Psoas muscle (tissue), 8 donors: ENCODE results near the gene CAPZA2. TPM values are rescaled to one million over a fixed set of nuclear protein-coding genes. Genes with fewer than 3 reads are reported as not detected.

Experiments
- ATAC-seq, 4 donors: fragments of 200-7000 bp; cut with Tn5 transposase; one replicate each; pipeline ENCODE4 v1.9.1; 2020; ENCODE audit warnings: moderate library complexity in 3 of 4, mild to moderate bottlenecking in 2 of 4
- DNase-seq, 2 donors: peaks; one replicate each; pipeline ENCODE4 v3.0.0-alpha.2; 2020
- H3K27ac ChIP-seq: fragments of 200-600 bp; one replicate; pipeline ENCODE4 v1.8.0; 2022
- H3K27me3 ChIP-seq, 3 donors: fragments of 200-600 bp in 1 of 3; one replicate each; pipeline versions ENCODE4 v1.6.1 to v1.8.0; 2013 to 2022; ENCODE audit warnings: low read length in 2 of 3, mild to moderate bottlenecking in 2 of 3, moderate library complexity in 1 of 3; ENCODE audit not compliant: insufficient read depth in 3 of 3
- H3K36me3 ChIP-seq, 2 donors: fragments of 200-600 bp in 1 of 2; one replicate each; pipeline versions ENCODE4 v1.6.1 to v1.8.0; 2013 to 2022; ENCODE audit warnings: low read depth in 1 of 2, mild to moderate bottlenecking in 1 of 2, moderate library complexity in 1 of 2; ENCODE audit not compliant: insufficient read depth in 1 of 2
- H3K4me1 ChIP-seq: fragments of 200-600 bp; one replicate; pipeline ENCODE4 v1.8.0; 2022
- H3K4me3 ChIP-seq: fragments of 200-600 bp; one replicate; pipeline ENCODE4 v1.8.0; 2022; ENCODE audit warnings: mild to moderate bottlenecking
- H3K9me3 ChIP-seq: fragments of 200-600 bp; one replicate; pipeline ENCODE4 v1.8.0; 2022
- WGBS, 3 donors: extraction: QIAGEN DNeasy Blood & Tissue Kit; methylation state at CpG; one replicate each; pipeline versions ENCODE4 v1.1.6 to v1.1.7; 2013; 5-methylcytosine and 5-hydroxymethylcytosine counted together
- intact Hi-C, 2 donors: fragments of 100-400 bp; cut with DNase I; formaldehyde crosslinking; loops; one replicate each; pipeline versions ENCODE4 v1.11.0 to v1.14.2; 2022
- polyA plus RNA-seq, 3 donors: library from polyadenylated mRNA; stranded (reverse); fragments of 200-250 nt; gene quantifications; one replicate each; pipeline ENCODE4 v1.2.3, GENCODE V29; 2013
- total RNA-seq, 4 donors: library from RNA; stranded (reverse); fragmentation: NEBNext Ultra II Directional in 2 of 4; extraction: Animal tissue kit (Norgen Biotek cat#: 25700) in 2 of 4; gene quantifications; one replicate each; pipeline versions ENCODE4 v1.2.1 to v1.2.4, GENCODE V29; 2021 to 2023
- TF ChIP-seq, protein P1 (sequence below): fragments of 200-600 bp; IDR thresholded peaks from one replicate; pipeline ENCODE4 v1.8.0; 2022; ENCODE audit warnings: antibody characterized with exemption
- donor health status: healthy with polysubstance abuse.
- donor health status: DM: no; HTN: no; CAD: no; lungs with moderate emphysema.
- donor health status: Bipolar disorder and iron deficiency.
- donor health status: healthy.
- donor health status: DM: yes; HTN: yes; CAD: no.
- donor health status: DM: no; HTN: no; CAD: no.
- donor health status: DM: no; HTN: no; CAD: no.
- donor health status: DM: yes; HTN: yes; CAD: no.

The CAPZA2 gene
- total and polyA plus RNA-seq, 7 donors = 83.0 to 271 (median 152) TPM

DNA sequence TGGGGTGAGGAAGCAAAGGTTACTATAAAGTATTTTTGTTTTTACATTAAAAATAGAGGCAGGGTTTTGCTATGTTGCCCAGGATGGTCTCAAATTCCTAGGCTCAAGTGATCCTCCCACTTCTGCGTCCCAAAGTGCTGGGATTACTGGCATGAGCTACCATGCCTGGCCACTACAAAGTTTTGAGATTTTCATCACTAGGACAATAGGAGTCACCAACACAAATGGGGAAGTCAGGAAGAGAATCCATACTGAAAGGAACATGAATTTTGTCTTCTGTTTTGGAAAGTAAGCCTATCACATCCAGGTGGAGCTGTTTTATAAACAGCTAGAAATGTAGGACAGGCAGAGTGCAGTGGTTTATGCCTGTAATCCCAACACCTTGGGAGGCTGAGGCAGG, 20.0 kb upstream of the CAPZA2 start:
- Histone ChIP-seq H3K4me3 (no peak overlapping the region), H3K36me3 (no peaks in the 10 kb centered on the region), H3K9me3 (no peaks in the 10 kb centered on the region), H3K4me1 (no peaks in the 10 kb centered on the region), H3K27ac (no peak overlapping the region), H3K27me3 (no peaks in the 10 kb centered on the region)
- DNase-seq (no peak), ATAC-seq (no peak)
- 53 to 65% (median 58%) methylated on average over 1 of the region's 1 CpG for WGBS, 3 donors
- TF ChIP-seq, protein P1, sequence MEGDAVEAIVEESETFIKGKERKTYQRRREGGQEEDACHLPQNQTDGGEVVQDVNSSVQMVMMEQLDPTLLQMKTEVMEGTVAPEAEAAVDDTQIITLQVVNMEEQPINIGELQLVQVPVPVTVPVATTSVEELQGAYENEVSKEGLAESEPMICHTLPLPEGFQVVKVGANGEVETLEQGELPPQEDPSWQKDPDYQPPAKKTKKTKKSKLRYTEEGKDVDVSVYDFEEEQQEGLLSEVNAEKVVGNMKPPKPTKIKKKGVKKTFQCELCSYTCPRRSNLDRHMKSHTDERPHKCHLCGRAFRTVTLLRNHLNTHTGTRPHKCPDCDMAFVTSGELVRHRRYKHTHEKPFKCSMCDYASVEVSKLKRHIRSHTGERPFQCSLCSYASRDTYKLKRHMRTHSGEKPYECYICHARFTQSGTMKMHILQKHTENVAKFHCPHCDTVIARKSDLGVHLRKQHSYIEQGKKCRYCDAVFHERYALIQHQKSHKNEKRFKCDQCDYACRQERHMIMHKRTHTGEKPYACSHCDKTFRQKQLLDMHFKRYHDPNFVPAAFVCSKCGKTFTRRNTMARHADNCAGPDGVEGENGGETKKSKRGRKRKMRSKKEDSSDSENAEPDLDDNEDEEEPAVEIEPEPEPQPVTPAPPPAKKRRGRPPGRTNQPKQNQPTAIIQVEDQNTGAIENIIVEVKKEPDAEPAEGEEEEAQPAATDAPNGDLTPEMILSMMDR = no peak
- intact Hi-C loops = no loop called here

DNA sequence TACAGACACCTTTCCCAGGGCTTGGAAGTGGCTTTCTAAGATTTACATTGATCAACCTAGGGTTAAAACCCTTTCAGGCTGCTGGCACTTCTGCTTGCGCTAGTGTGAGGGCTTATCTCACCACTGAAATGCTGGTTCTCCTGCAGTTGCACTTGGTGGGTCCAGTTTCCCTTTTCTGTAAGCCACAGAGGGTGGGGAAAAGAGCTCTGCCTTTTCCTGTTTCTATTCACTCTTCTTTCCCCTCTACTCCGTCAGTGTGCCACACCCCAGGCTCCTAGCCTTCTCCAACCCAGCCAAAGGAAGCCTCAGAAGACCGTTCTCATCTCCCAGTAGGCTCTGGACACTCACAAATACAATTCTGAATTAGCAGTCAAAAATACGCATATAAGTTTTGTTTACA, 19.0 kb upstream of the CAPZA2 start:
- DNase-seq = no peak
- Histone ChIP-seq H3K4me3 (no peak overlapping the region), H3K4me1 (no peaks in the 10 kb centered on the region), H3K36me3 (no peaks in the 10 kb centered on the region), H3K27ac (no peak overlapping the region), H3K9me3 (no peaks in the 10 kb centered on the region), H3K27me3 (no peaks in the 10 kb centered on the region)
- intact Hi-C loops = no loop called here
- TF ChIP-seq, protein P1 = no peak
- WGBS, 3 donors = 61 to 79% (median 66%) methylated on average over 4 of the region's 4 CpGs
- no peak for ATAC-seq

DNA sequence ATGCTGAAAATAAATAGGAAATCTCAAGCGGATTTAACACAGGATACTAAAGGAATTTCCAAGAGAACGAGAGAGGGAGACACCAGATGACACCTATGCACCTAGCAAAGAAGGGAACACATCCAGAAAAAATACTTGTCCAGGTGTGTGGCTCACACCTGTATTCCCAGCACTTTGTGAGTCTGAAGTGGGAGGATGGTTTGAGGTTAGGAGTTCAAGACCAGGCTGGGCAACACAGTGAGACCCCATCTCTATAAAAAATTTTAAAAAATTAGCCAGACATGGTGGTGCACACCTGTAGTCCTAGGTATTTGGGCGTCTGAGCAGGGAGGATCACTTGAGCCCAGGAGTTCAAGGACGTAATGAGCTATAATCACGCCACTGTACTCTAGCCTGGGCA, 11.2 kb upstream of the CAPZA2 start:
- no peaks in the 10 kb centered on the region for H3K36me3 ChIP-seq
- no peaks in the 10 kb centered on the region for H3K9me3 ChIP-seq
- H3K27ac ChIP-seq = no peak overlapping the region
- 88 to 91% (median 90%) methylated on average over 5 of the region's 5 CpGs for whole genome bisulfite sequencing, 3 donors
- DNase-seq (no peak), ATAC-seq (no peak)
- no peak overlapping the region for H3K4me3 ChIP-seq
- no peaks in the 10 kb centered on the region for H3K4me1 ChIP-seq
- peaks cover 0 to 3% (median 0%) of the 10 kb centered on the region in 3 donors for H3K27me3 ChIP-seq
- TF ChIP-seq, protein P1 = no peak
- intact Hi-C loops = no loop called here

DNA sequence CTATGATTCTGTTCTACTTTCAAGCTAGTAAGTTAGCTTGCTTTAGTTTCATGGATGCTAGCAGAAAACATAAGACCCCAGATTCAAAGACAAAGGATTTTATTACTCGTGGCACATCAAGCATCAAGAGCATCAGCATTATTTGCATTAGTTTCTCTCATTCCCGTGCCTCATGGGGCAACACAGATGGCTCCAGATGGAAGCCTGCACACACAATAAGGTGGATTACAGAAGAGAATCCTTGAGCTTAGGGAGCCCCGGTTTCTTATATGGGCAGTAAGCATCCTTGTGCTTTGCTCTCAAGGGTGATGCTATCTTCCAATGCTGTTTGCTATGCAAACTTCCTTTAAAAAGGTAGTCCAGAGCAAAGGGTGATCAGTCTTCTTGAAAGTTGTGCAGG, 10.7 kb upstream of the CAPZA2 start:
- no peaks in the 10 kb centered on the region for H3K9me3 ChIP-seq
- H3K27me3 ChIP-seq = peaks cover 0 to 3% (median 0%) of the 10 kb centered on the region in 3 donors
- intact Hi-C loops = no loop called here

DNA sequence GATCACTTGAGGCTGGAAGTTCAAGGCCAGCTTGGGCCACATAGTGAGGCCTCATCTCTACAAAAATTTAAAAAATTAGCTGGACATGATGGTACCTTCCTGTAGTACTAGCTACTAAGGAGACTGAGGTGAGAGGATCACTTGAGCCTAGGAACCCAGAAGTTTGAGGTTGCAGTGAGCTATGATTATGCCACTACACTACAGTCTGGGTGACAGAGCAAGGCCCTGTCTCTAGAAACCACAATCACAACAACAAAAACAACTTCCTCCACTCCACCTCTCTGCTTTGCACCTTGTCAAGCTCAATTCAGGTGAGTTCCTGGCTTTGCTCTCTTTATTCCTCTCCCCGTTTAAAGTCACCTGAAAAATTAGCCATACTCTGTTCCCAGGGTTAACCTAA, 8.3 kb upstream of the CAPZA2 start:
- no peaks in the 10 kb centered on the region for H3K9me3 ChIP-seq
- intact Hi-C loops = no loop called here
- no peak for DNase-seq
- H3K4me3 ChIP-seq = no peak overlapping the region
- H3K36me3 ChIP-seq = no peaks in the 10 kb centered on the region
- WGBS, 3 donors = 90 to 100% (median 92%) methylated on average over 1 of the region's 1 CpG
- no peaks in the 10 kb centered on the region for H3K4me1 ChIP-seq
- TF ChIP-seq, protein P1 = no peak
- no peak overlapping the region for H3K27ac ChIP-seq
- no peaks in the 10 kb centered on the region for H3K27me3 ChIP-seq
- ATAC-seq = no peak

More for the DNA sequence above, 10.7 kb upstream of the CAPZA2 start:
- no peak overlapping the region for H3K27ac ChIP-seq
- no peaks in the 10 kb centered on the region for H3K4me1 ChIP-seq
- no peaks in the 10 kb centered on the region for H3K36me3 ChIP-seq
- DNase-seq (no peak), ATAC-seq (no peak)
- WGBS, 3 donors = 53 to 59% (median 58%) methylated on average over 3 of the region's 3 CpGs
- TF ChIP-seq, protein P1 = no peak
- H3K4me3 ChIP-seq = no peak overlapping the region
